Measurements from ENCODE around the gene UBQLN4.
"Not testable (repeated sequence)": the region's sequence is repeated elsewhere in the genome, so short reads cannot be mapped to it uniquely, and the experiment has no call there.

Gene UBQLN4

DNA sequence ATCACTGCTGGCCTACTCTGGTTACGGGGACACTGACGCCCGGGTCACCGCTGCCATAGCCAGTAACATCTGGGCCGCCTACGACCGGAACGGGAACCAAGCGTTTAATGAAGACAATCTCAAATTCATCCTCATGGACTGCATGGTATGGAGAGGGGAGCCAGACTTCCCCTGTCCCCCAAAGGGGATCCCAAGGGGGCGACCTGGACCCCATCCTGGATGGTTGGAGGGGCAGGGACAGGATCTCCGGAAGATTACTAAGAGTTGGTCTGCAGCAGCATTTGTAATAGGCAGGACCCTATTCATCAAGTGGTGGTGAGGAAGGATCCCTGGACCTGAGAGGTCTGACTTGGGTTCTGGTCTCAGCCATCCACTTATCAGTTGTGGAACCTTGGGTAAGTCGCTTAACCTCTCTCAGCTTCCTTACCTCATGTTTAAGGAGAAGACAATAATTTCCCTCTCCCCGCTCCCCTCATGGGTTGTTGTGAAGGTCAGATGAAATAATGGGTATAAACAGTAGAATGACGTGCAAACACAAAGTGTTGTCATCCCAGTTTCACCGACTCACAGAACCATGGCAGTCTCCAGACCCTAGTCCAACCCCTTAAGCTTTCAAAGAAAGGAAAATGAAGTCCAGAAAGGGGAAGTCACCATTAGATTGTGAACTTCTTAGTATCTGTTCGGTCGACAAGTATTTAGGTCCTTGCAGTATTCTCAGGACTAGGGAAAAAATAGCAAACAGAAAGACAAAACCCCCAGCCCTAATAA lies 1.9 kb upstream of the UBQLN4 start:
- no peak for DNase-seq

DNA sequence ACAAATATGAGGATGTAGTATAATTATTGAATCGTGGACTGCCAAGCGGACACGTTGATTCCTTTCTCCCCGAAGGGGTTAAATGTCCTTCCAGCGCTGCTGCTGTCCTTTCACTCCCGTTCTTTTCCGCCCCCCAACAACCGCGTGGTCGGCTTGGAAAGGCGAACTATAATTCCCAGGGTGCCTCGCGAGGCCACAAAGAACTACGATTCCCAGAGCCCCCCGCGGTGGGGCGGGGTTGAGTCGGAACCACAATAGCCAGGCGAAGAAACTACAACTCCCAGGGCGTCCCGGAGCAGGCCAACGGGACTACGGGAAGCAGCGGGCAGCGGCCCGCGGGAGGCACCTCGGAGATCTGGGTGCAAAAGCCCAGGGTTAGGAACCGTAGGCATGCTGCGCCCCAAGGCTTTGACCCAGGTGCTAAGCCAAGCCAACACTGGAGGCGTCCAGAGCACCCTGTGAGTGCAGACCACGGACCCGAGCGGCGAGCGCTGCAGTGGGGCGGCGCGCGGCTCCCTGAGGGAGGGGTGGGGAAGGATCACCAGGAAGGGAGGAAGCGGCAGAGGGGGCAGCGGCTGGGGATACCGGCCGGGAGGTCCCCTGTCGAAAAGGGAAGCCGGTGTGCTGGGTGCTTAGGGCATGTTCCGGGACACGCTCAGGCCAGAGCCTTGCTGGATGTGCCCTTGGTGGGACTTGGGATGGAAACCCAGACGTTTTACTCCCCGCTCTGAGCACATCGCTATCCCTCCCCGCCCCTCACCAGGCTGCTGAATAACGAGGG lies 1.1 kb upstream of the UBQLN4 start, which contains the start of gene LAMTOR2:
Gene LAMTOR2, plus strand, starts transcription at position 283 of the 781 bp plus-strand sequence. Its CDS starts 108 bp downstream, at position 391.
- DNase-seq: peak; percentile 94

DNA sequence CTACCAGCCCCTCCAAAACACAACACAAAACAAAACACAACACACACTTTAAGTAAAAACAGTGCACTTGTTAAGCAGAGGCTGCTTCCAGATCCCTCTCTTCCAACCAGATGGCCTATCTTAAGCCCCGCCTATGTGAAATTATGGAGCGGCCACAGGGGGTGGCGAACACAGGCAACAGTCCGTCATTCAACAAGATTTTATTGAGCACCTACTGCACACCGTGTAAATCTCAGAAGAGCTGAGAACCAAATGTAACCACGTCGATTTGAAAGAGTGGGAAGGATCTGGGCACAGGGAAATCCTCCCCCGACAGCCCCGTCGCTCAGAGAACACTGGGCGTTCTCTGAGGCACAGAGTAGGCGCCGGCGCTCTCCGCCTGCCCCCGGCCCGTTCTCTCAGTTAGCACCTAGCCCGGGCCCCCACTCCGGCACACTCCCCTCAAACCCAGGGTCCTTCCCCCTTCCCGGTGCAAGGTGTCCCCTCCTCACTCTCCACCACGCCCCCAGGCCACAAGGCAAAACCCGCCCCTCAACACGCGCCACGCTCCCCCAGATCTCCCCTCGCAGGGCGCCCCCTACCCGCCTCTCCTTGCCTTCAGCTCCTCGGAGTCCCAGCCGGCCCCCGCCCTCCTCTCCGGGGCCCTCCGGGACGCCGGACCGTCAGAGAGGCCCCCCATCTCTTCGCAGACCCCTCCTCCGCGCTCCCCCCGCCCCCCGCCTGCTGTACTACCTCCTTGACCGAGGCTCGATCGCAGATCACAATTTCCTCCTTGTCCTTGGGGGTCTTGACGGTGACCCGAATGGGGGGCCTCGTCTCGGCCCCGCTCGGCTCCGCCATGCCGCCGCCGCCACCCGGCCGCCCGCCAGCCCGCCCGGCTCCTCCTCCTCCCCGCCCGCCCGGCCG lies 483 bp downstream of the UBQLN4 start:
- peak; percentile 68 for DNase-seq

DNA sequence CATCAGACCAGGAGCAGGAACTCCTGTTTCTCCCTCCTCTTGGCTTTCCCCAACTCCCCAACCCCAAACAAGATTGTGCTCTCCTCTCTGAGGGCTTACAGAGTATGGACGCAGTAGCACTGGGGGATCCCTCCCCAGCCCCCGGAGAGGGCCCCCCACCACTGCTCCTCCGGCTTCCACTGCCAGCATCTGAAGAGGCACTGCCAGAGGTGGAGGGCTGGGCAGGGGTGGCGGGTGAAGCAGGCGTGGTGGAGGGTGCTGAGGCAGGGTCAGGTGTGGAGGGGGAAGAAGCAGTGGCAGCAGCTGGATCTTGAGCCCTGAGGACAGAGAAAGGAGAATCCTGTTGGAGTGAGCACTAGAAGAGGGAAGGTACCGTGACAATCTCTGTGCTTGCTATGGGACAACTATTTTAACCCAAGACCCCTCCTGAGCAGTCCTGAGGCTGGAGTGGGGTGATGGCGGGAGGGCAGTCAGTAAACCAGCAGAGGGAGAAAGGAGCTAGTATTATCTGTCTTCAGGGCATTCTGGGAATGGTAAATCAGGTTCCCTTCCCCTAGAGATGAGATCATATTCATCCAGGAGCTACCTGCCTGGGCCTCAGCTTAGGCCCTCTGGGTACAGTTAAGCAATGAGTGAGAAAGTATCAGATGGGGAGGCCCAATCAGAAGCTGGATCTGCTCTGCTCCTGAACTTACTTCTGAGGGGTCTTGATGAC lies 2.4 kb downstream of the UBQLN4 start:
- DNase-seq: no peak

DNA sequence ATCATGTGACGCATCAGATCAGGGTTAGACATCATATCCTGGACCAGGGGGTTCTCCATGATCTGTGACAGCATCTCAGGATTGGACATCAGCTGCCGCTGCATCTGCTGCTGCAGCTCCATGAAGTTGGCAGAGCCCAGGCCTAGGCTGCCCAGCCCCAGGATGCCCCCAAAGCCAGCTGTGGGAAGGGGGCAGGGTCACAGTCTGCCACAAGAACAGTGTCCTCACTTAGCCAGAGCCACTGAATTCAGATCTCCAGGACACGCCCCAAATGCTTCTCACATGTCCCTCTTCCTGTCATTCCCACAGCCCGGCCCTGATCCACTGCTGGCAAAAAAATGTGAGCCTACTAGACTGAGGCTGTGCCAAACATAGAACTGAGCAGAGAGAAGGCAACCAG lies 3.2 kb downstream of the UBQLN4 start:
- no peak for DNase-seq

DNA sequence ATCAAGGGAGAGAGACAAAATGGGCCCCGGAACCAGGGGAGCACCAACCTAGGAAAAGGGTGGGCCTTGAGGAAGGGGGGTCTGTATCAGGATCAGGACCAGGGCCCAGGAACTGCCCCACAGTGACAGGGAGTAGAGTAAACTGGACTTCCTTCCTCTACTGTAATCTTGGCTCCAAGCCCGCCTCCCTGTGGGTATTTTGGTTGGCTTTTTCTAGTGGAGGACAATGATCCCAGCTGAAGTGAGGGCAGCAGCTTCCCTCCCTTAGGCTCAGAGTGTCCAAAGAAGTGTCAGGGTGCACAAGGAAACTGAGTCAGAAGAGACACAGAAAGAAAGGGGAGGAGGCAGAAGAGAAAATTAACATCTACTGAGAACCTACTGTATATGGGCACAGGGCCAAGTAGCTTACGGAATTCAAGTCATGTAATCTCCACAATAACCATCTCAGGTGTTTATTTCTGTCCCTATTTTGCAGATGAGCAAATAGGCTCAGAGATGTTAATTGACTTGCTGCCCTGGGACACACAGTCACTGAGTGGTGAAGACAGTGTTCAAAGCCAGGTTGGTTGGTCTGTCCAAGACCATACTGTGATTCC lies 4.8 kb downstream of the UBQLN4 start:
- no peak for DNase-seq

DNA sequence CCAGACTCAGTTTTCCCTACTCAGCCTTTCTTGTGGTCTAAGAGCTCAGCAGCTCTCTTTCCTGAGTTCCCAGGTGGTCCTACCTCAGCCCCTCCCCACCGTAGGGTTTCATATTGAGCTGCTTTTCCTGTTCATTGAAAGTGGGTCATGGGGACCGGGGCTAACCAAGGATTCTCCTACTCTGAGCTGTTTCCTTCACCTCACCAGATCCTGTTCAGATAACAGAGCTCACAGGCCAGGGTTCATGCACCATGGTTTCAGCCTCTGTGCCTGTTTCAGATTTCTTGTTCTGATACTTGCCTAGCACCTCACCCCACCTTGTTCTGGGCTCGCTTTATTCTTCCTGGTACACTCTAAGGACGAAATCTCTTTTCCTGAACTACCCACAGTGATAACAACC lies 8.5 kb downstream of the UBQLN4 start:
- no peak for DNase-seq

DNA sequence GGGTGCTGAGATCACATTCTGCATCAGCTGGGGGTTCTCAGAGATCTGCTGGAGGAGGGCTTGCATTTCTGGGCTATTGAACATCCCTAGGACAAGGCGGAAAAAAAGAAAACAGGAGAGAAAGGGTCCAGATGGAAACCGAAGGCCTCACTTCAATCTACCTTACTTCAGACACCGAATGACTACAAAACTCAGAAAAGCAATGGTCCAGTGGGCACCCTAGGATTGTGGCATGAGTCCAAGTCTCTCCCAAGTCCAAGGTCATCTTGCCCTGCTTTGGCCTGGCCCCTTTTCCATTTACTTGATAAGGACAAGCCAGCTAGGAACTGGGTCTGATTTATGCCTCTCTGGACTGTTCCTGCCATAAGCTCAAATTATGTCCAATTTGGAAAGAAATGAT lies 10.8 kb downstream of the UBQLN4 start:
- no peak for DNase-seq

DNA sequence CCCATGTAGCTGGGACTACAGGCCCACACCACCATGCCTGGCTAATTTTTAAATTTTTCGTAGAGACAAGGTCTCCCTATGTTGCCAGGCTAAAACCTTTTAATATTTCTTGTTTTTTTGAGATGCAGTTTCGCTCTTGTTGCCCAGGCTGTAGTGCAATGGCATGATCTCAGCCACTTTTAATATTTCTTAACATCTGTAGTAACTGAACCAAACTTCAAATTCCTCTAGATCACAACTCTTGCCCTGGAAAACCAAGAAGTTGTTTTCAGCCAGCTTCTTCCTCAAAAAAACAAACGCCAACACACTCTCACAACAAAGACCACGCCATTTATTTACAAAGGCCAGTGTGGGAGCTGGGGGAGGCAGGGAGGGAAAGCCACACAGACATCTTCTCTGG lies 18.6 kb downstream of the UBQLN4 start:
- DNase-seq: not testable (repeated sequence)

DNA sequence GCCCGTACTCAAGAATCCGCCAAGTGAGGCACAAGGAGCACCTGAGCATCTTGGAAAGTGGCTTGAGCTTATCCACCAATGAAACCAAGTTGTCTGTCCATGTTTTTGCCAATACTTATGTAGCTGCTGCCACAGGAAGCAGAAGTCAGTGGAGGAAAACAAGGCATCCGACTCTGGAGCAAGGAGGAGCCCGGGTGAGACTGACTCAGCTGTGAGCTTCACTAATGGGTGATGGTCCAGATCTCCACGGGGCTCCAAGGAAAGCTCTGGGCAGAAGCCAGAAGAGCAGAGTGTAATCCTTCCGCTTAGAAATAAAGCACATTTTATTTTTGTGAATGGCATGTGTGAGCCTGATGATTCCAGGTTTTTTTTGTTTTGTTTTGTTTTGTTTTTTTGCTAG lies 20.6 kb downstream of the UBQLN4 start:
- DNase-seq: no peak

DNA sequence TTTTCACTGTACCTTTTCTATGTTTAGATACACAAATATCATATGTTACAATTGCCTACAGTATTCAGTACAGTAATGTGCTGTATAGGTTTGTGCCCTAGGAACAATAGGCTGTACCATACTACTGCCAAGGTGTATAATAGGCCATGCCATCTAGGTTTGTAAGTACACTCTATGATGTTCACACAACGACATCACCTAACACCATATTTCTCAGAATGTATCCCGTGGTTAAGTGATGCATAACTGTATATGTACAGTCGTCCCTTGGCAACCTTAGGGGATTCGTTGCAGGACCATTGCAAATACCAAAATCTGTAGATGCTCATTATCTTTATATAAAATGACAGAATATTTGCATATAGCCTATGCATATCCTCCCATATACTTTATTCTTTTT lies 27.0 kb downstream of the UBQLN4 start:
- DNase-seq: no peak

DNA sequence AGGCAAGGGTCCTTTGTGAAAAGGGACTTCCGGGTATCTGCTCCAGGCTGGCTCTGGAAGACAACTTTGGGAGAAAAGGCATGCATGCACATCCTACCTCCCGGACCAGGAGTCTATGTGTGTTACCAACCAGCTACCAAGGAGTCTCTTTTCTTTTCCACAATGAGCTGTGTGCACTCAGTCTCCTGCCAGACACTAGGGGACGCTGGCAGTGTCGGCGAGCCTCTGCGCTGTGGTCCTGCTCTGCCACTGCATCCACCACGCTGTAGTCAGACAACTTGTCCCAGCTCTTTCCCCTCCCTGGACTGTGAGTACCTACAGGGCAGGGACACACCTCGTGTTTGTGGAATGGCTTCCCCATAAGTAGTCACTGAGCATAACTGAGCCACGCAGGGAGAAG lies 27.7 kb downstream of the UBQLN4 start:
- DNase-seq: no peak

DNA sequence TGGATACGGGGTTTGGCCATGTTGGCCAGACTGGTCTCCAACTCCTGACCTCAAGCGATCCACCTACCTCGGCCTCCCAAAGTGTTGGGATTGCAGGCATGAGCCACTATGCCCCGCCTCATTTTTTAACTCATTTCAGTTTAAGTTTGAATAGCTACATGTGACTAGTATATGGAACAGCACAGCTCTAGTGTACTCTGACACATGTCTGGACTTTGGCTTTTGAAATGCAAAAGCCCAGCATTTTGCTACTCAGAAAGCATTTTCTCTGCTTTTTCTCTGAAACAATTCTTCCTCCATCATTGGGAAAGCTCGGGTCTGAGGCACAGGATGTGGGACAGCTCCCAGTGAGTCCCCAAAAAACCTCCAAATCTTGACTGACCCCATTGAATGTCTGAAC lies 28.8 kb downstream of the UBQLN4 start:
- DNase-seq: no peak

DNA sequence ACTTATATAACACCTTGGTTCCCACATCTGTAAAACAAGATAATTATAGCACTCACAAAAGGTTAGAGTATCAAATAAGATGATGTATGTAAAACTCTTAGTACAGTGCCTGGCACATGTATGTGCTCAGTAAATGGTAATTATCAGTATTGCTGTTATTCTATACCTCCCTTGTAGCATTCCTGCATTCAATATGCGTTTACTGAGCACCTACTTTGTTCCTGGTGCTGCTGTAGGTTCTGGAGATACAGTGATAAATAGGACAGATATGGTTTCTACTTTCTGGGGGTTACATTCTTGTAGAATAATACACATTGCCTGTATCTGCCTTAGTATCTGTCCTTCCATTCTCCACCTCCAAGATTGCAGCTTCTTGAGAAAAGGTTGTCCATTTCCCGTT lies 31.6 kb downstream of the UBQLN4 start:
- no peak for DNase-seq

DNA sequence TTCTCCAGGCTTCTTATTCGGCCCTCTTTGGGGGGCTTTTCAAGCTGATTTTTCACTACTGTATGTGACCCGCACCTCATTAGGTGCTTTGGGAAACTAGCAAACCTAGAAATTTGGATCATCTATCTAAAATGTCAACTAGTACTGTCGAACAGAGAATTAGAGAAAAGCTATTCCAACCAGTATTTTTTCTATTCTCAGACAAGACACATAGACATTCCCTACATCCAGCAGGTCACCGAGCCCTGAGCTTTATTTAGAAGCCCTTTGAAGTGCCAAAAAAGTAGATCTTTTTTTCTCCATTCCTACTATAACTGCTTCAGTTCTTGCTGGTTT lies 32.5 kb downstream of the UBQLN4 start:
- no peak for DNase-seq

DNA sequence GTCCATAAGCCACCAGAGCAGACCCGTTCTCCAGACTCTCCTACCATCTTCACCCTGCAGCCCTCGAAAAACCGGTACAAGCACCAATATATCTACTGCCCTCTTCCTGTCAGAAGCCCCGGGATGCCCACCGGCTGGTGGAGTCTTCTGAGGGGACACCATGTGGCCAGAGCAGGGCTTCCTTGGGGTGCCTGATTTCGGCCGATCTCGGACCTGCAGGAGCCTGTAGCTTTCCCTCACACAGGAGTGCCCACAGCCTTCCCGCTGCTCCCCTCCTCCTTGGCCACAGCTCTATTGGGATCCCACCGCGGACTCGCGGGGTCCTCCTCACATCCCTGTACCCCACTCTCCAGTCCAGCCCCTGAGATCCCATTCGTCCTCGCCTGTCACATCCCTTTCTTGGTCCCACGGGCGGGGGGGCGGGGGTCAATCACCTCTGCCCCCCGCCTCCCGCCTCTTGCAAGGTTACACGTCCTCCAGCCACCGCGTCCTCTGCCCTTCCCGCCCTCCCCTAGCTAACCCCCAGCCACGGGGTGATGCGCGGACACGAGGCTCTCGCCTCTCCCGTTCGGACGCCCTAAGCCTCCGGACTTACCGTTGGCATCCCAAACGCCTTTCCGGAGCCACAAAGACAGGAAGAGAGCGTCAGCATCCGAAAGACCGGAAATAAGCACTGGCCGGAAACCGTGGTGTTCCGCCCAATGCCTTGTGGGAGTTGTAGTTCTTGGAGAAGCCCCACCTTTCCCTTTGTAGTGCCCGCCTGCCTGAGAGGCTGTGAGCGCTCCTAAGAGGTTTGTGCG lies 33.1 kb downstream of the UBQLN4 start, which contains the start of gene SSR2:
Gene SSR2, minus strand, starts transcription at position 659 of the 800 bp plus-strand sequence. CDS start 784 bp downstream, outside the sequence.
- peak; percentile 76 for DNase-seq

DNA sequence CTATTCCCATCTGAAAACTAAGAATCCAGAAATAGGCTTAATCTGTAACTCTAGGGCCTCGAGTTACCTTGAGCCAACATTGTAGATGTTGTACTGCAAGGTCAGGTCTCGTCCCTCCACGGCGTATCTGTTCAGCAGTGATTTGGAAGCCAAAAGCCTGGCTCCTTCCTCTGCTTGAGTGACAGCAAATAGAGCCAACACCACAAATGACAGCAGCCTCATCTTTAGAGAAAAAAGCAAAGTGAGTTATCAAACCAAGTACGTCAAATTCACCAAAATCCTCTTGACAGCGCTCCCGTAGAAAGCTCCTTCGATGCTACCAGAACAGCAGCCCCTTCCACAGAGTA lies 33.7 kb downstream of the UBQLN4 start:
- DNase-seq: no peak

DNA sequence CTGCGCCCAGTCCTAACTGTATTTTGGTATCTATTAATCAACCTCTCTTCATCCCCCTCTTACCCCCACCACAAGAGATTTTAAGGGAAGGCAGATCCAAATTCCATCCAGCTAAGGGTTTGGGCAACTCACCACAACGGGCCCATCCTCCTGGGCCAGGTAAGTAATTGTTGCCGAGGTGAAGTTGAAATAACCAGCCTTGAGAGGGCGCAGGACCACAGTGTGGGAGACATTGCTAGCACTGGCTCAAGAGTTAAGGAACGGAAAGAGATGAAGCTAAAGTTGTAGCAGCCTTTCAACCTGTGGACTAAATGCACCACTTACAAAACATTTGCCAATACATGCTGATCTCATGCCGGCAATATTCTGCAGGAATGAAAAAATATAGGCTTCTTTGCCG lies 38.8 kb downstream of the UBQLN4 start:
- DNase-seq: no peak

DNA sequence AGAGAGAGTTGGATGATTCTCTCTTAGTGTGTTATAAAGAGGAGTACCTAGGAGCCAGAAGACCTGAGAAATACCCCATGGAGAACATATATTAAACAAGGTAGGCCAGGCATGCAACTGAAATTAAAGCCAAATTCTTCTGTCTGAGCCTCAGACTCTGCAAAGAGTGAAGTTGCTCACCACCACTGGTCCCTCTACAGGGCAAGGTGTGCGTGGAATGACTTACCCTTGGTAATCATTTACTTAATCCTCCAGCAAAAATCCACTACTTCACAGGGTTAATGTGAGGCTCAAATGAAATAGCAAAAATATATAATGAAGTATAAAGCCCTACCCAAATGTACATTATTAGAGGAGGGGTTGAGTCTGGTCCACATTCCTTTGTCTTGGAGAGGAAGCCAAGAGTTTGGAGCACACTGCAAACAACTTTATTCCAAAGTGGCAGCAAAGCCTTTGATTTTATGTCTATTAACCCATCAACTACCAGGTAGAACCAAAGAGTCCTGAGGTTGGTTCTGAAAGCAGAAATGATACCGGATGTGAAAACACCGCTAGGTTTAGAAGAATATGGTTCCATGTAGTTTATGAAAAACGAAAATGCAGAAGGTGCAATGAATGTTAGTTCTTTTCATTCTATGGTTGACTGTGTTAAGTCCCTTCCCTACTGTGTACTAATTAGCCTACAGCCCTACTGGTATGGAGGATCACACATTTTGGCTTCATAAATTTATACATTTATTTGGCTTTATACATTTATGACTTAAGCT lies 41.4 kb downstream of the UBQLN4 start:
- no peak for DNase-seq

DNA sequence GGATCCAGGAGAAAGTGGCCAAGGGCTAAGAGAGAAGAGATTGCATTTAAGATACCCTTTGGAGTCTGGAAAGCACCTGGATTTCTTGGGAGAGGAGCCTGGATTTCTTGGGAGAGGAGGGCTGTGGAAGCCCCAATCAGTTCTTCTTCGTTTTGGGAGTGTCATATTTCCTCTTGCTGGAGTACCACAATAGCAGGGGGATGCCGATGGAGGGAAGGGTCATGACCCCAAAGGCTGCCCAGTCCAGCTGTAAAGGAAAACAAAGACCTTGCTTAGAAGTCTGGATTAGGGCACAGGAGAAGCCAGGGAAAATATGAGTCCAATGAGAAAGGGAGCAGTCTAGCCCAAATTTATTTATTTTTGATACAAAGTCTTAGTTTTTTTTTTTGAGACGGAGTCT lies 44.2 kb downstream of the UBQLN4 start:
- no peak for DNase-seq

Measured in effector CD8-positive, alpha-beta T cell (primary cell).